ENCODE data around the gene SPANXD.

DNA sequence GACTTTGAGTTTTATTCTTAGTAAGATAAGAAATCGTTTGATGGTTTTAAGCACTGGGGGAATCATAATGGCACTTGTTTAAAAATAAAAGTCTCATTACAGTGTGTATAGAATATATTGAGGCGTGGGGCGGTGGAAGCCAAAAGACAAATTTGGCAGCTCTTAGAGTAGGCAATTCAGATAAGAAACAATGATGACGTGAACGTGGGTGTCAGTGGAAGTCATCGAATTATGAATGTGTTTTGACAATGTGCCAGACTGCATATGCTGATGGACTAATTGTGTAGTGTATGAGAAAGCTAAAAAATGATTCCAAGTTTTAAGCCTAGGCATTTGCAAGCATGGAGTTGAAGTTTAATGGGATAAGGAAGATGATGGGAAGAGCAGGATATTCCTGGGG lies 35.8 kb downstream of the SPANXD start:
- TF ChIP-seq POLR2A (IDR thresholded peaks at IDR 0.05; ENCODE audit: low read depth, low read length) (no peak), TAF1 (IDR thresholded peaks at IDR 0.05; ENCODE audit: borderline replicate concordance, low read depth, low read length) (no peak), POLR2AphosphoS5 (IDR thresholded peaks at IDR 0.05; ENCODE audit: low read depth, low read length) (no peak)
